ENCODE data around the gene FBXO40. TPM values are rescaled to one million over a fixed set of nuclear protein-coding genes. Genes with fewer than 3 reads are reported as not detected.

Gene FBXO40
- polyA plus RNA-seq, 1 experiment: not detected

GRCh38 chr3:121654493-121655385 is 61.6 kb downstream of the FBXO40 start:
- ChIA-PET POLR2A (no interaction called here), CTCF (no interaction called here)
- DNase-seq (ENCODE audit: low read depth, low spot score): no peak
- no peaks in the 10 kb centered on the region for H3K9me3 ChIP-seq (ENCODE audit: control insufficient read depth, insufficient read depth, low read length)
- H3K27ac ChIP-seq (ENCODE audit: low read depth, low read length): no peak overlapping the region
- TF ChIP-seq CTCF (IDR thresholded peaks at IDR 0.05; ENCODE audit: low read depth, low read length): no peak
- no peak overlapping the region for H3K4me3 ChIP-seq (ENCODE audit: low read depth, low read length)
- H3K27me3 ChIP-seq (ENCODE audit: control insufficient read depth, insufficient read depth, low read length): no peaks in the 10 kb centered on the region

- CTCF ChIA-PET: no interaction called here
- POLR2A ChIA-PET: no interaction called here
- H3K27me3 ChIP-seq (ENCODE audit: control insufficient read depth, insufficient read depth, low read length): no peaks in the 10 kb centered on the region
- no peak overlapping the region for H3K27ac ChIP-seq (ENCODE audit: low read depth, low read length)
- no peaks in the 10 kb centered on the region for H3K9me3 ChIP-seq (ENCODE audit: control insufficient read depth, insufficient read depth, low read length)
- DNase-seq (ENCODE audit: low read depth, low spot score): no peak
- no peak overlapping the region for H3K4me3 ChIP-seq (ENCODE audit: low read depth, low read length)
- no peak for TF ChIP-seq CTCF (IDR thresholded peaks at IDR 0.05; ENCODE audit: low read depth, low read length)
Measured at GRCh38 chr3:121658716-121659435, 65.7 kb downstream of the FBXO40 start.

DNA sequence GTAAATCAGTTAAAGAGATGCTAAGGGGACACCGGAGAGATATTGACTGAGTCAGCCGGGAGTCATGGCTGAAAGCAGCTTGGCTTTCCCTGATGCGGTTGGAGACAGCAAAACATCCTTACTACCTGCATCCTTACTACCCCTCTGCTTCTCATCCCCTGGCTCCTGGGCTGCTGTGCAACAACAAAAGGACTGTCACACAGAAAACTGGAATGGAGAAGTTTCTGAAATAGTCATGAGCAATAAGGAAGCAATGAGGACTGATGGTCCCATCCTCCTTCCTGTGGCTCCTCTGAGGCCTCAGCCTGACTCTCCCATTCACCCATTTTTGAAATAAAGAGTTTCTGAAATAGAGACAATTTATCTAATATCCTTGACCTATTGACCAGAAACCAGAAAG is 66.4 kb downstream of the FBXO40 start:
- no peaks in the 10 kb centered on the region for H3K27me3 ChIP-seq (ENCODE audit: control insufficient read depth, insufficient read depth, low read length)
- no peak overlapping the region for H3K4me3 ChIP-seq (ENCODE audit: low read depth, low read length)
- no peak for TF ChIP-seq CTCF (IDR thresholded peaks at IDR 0.05; ENCODE audit: low read depth, low read length)
- no peak for DNase-seq (ENCODE audit: low read depth, low spot score)
- no peaks in the 10 kb centered on the region for H3K9me3 ChIP-seq (ENCODE audit: control insufficient read depth, insufficient read depth, low read length)
- H3K27ac ChIP-seq (ENCODE audit: low read depth, low read length): no peak overlapping the region
- ChIA-PET POLR2A (no interaction called here), CTCF (no interaction called here)

DNA sequence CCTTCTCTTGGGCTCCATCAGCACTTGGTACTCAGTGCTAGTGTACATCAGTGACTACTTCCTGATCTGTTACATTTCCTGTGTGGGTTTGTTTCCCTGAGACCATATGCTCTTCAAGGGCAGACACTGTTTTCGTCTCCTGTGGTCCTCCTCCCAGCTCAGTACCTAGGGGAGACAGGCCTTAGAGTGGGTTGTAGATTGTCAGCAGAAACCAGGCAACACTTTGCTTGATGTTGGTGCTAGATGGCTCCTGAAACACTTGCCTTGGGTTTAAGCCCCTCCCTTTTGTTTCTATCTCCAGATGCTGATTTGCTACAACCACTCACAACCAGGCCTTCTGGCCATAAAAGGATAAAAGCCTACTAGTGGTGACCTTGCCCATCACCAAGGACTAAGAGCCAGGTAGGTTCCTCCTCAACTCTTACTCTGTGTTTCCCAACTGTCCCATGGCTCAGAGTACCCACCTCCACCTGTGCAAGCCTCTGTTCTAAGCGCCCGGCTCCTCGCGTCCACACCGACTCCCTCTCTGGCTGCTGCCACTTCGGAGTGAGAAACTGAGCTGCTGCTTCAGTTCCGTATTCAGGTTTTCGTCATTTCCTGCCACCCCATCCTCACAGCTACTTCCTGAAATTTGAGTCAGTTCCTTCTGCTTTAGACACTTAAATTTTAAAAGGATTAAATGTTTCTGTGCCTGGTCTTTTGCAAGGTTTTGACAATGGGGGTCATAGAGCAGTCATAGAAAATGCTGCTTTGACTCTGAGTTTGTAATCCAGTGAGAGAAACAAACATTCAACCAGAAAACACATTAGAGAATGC is 67.4 kb downstream of the FBXO40 start, which contains the start of gene HCLS1:
HCLS1 (minus strand) TSS at position 548 of the 816 bp plus-strand sequence. CDS start 2,556 bp downstream, outside the sequence.
- no peaks in the 10 kb centered on the region for H3K9me3 ChIP-seq (ENCODE audit: control insufficient read depth, insufficient read depth, low read length)
- POLR2A ChIA-PET: no interaction called here
- CTCF ChIA-PET: interaction anchor here (0.9 kb wide), 1 partner anchor 39 kb away, joined by 3 read pairs; no protein-coding TSS in a partner anchor
- TF ChIP-seq CTCF (IDR thresholded peaks at IDR 0.05; ENCODE audit: low read depth, low read length): no peak
- no peak for DNase-seq (ENCODE audit: low read depth, low spot score)
- no peak within 1 kb of the TSS for H3K27ac ChIP-seq (ENCODE audit: low read depth, low read length)
- no peaks in the 10 kb centered on the region for H3K27me3 ChIP-seq (ENCODE audit: control insufficient read depth, insufficient read depth, low read length)
- H3K4me3 ChIP-seq (ENCODE audit: low read depth, low read length): no peak within 1 kb of the TSS

All from AG04450 (cell line).